ENCODE measurements around the gene ICA1. TPM values are rescaled to one million over a fixed set of nuclear protein-coding genes. Genes with fewer than 3 reads are reported as not detected.
A peak's percentile ranks its signal among the peaks of the same experiment; 100 is the strongest.

The ICA1 gene
- total and polyA plus RNA-seq, 4 donors: 15.5 to 41.2 (median 30.5) TPM

- no peak for DNase-seq (ENCODE audit: low read depth in 4 of 6, low spot score in 6 of 6)
- Histone ChIP-seq H3K27ac (ENCODE audit: low read depth, low read length) (no peak overlapping the region), H3K4me1 (ENCODE audit: control insufficient read depth, insufficient read depth, low read length) (no peaks in the 10 kb centered on the region), H3K27me3 (ENCODE audit: control insufficient read depth, insufficient read depth, low read length) (no peaks in the 10 kb centered on the region), H3K36me3 (ENCODE audit: control insufficient read depth, insufficient read depth, low read length) (no peaks in the 10 kb centered on the region), H3K9me3 (ENCODE audit: control insufficient read depth, insufficient read depth, low read length) (no peaks in the 10 kb centered on the region), H3K4me3 (ENCODE audit: low read depth, low read length) (no peak overlapping the region)
- 66% methylated on average over 2 of the region's 3 CpGs for WGBS (ENCODE audit: insufficient coverage)
These were observed 29.6 kb upstream of the ICA1 start for GRCh38 chr7:8291397-8292141.

- peak in 1 of 6 donors; percentile 66 for DNase-seq (ENCODE audit: low read depth in 4 of 6, low spot score in 6 of 6)
- Histone ChIP-seq H3K9me3 (ENCODE audit: control insufficient read depth, insufficient read depth, low read length) (no peaks in the 10 kb centered on the region), H3K4me3 (ENCODE audit: low read depth, low read length) (no peak overlapping the region), H3K27me3 (ENCODE audit: control insufficient read depth, insufficient read depth, low read length) (no peaks in the 10 kb centered on the region), H3K27ac (ENCODE audit: low read depth, low read length) (no peak overlapping the region), H3K4me1 (ENCODE audit: control insufficient read depth, insufficient read depth, low read length) (no peaks in the 10 kb centered on the region), H3K36me3 (ENCODE audit: control insufficient read depth, insufficient read depth, low read length) (no peaks in the 10 kb centered on the region)
- WGBS (ENCODE audit: insufficient coverage): no CpG with 5 or more reads among the region's 3 CpGs
These were observed 28.8 kb upstream of the ICA1 start for GRCh38 chr7:8290645-8291308.

- Histone ChIP-seq H3K4me1 (ENCODE audit: control insufficient read depth, insufficient read depth, low read length) (no peaks in the 10 kb centered on the region), H3K4me3 (ENCODE audit: low read depth, low read length) (no peak overlapping the region), H3K27me3 (ENCODE audit: control insufficient read depth, insufficient read depth, low read length) (no peaks in the 10 kb centered on the region), H3K36me3 (ENCODE audit: control insufficient read depth, insufficient read depth, low read length) (no peaks in the 10 kb centered on the region), H3K27ac (ENCODE audit: low read depth, low read length) (no peak overlapping the region), H3K9me3 (ENCODE audit: control insufficient read depth, insufficient read depth, low read length) (no peaks in the 10 kb centered on the region)
- WGBS (ENCODE audit: insufficient coverage): no CpG with 5 or more reads among the region's 2 CpGs
- DNase-seq (ENCODE audit: low read depth in 4 of 6, low spot score in 6 of 6): no peak
These were observed 24.2 kb upstream of the ICA1 start for GRCh38 chr7:8286118-8286517.

- H3K27me3 ChIP-seq (ENCODE audit: control insufficient read depth, insufficient read depth, low read length): no peaks in the 10 kb centered on the region
- DNase-seq (ENCODE audit: low read depth in 4 of 6, low spot score in 6 of 6): no peak
- H3K27ac ChIP-seq (ENCODE audit: low read depth, low read length): no peak overlapping the region
- no peaks in the 10 kb centered on the region for H3K9me3 ChIP-seq (ENCODE audit: control insufficient read depth, insufficient read depth, low read length)
- H3K4me1 ChIP-seq (ENCODE audit: control insufficient read depth, insufficient read depth, low read length): no peaks in the 10 kb centered on the region
- no peak overlapping the region for H3K4me3 ChIP-seq (ENCODE audit: low read depth, low read length)
- H3K36me3 ChIP-seq (ENCODE audit: control insufficient read depth, insufficient read depth, low read length): no peaks in the 10 kb centered on the region
These were observed 23.2 kb upstream of the ICA1 start for GRCh38 chr7:8285155-8285554.

- DNase-seq (ENCODE audit: low read depth in 4 of 6, low spot score in 6 of 6): peak in 2 of 6 donors; percentile 61 to 68
- Histone ChIP-seq H3K36me3 (ENCODE audit: control insufficient read depth, insufficient read depth, low read length) (no peaks in the 10 kb centered on the region), H3K4me1 (ENCODE audit: control insufficient read depth, insufficient read depth, low read length) (no peaks in the 10 kb centered on the region), H3K9me3 (ENCODE audit: control insufficient read depth, insufficient read depth, low read length) (no peaks in the 10 kb centered on the region), H3K4me3 (ENCODE audit: low read depth, low read length) (no peak overlapping the region), H3K27me3 (ENCODE audit: control insufficient read depth, insufficient read depth, low read length) (no peaks in the 10 kb centered on the region), H3K27ac (ENCODE audit: low read depth, low read length) (no peak overlapping the region)
- WGBS (ENCODE audit: insufficient coverage): no CpG with 5 or more reads among the region's 1 CpG
These were observed 22.6 kb upstream of the ICA1 start for GRCh38 chr7:8284606-8285005.

GRCh38 chr7:8283968-8284367 lies 22.0 kb upstream of the ICA1 start:
- no CpG with 5 or more reads among the region's 2 CpGs for WGBS (ENCODE audit: insufficient coverage)
- Histone ChIP-seq H3K9me3 (ENCODE audit: control insufficient read depth, insufficient read depth, low read length) (no peaks in the 10 kb centered on the region), H3K27me3 (ENCODE audit: control insufficient read depth, insufficient read depth, low read length) (no peaks in the 10 kb centered on the region), H3K27ac (ENCODE audit: low read depth, low read length) (no peak overlapping the region), H3K4me3 (ENCODE audit: low read depth, low read length) (no peak overlapping the region), H3K36me3 (ENCODE audit: control insufficient read depth, insufficient read depth, low read length) (no peaks in the 10 kb centered on the region), H3K4me1 (ENCODE audit: control insufficient read depth, insufficient read depth, low read length) (no peaks in the 10 kb centered on the region)
- no peak for DNase-seq (ENCODE audit: low read depth in 4 of 6, low spot score in 6 of 6)

- no peak for DNase-seq (ENCODE audit: low read depth in 4 of 6, low spot score in 6 of 6)
- Histone ChIP-seq H3K27me3 (ENCODE audit: control insufficient read depth, insufficient read depth, low read length) (no peaks in the 10 kb centered on the region), H3K36me3 (ENCODE audit: control insufficient read depth, insufficient read depth, low read length) (no peaks in the 10 kb centered on the region), H3K27ac (ENCODE audit: low read depth, low read length) (no peak overlapping the region), H3K9me3 (ENCODE audit: control insufficient read depth, insufficient read depth, low read length) (no peaks in the 10 kb centered on the region), H3K4me1 (ENCODE audit: control insufficient read depth, insufficient read depth, low read length) (no peaks in the 10 kb centered on the region), H3K4me3 (ENCODE audit: low read depth, low read length) (no peak overlapping the region)
- 100% methylated on average over 2 of the region's 2 CpGs for WGBS (ENCODE audit: insufficient coverage)
These were observed 20.9 kb upstream of the ICA1 start for GRCh38 chr7:8282871-8283270.

- H3K9me3 ChIP-seq (ENCODE audit: control insufficient read depth, insufficient read depth, low read length): no peaks in the 10 kb centered on the region
- no peak for DNase-seq (ENCODE audit: low read depth in 4 of 6, low spot score in 6 of 6)
- H3K36me3 ChIP-seq (ENCODE audit: control insufficient read depth, insufficient read depth, low read length): no peaks in the 10 kb centered on the region
- H3K27me3 ChIP-seq (ENCODE audit: control insufficient read depth, insufficient read depth, low read length): no peaks in the 10 kb centered on the region
- no peak overlapping the region for H3K27ac ChIP-seq (ENCODE audit: low read depth, low read length)
- 92% methylated on average over 3 of the region's 3 CpGs for WGBS (ENCODE audit: insufficient coverage)
- no peak overlapping the region for H3K4me3 ChIP-seq (ENCODE audit: low read depth, low read length)
- H3K4me1 ChIP-seq (ENCODE audit: control insufficient read depth, insufficient read depth, low read length): no peaks in the 10 kb centered on the region
These were observed 20.2 kb upstream of the ICA1 start for GRCh38 chr7:8282162-8282561.

- Histone ChIP-seq H3K4me3 (ENCODE audit: low read depth, low read length) (no peak overlapping the region), H3K27ac (ENCODE audit: low read depth, low read length) (no peak overlapping the region), H3K4me1 (ENCODE audit: control insufficient read depth, insufficient read depth, low read length) (no peaks in the 10 kb centered on the region), H3K27me3 (ENCODE audit: control insufficient read depth, insufficient read depth, low read length) (no peaks in the 10 kb centered on the region), H3K36me3 (ENCODE audit: control insufficient read depth, insufficient read depth, low read length) (no peaks in the 10 kb centered on the region), H3K9me3 (ENCODE audit: control insufficient read depth, insufficient read depth, low read length) (no peaks in the 10 kb centered on the region)
- DNase-seq (ENCODE audit: low read depth in 4 of 6, low spot score in 6 of 6): no peak
- WGBS (ENCODE audit: insufficient coverage): 60% methylated on average over 1 of the region's 2 CpGs
These were observed 16.2 kb upstream of the ICA1 start for GRCh38 chr7:8278183-8278582.

GRCh38 chr7:8277394-8277982 lies 15.5 kb upstream of the ICA1 start:
- Histone ChIP-seq H3K27me3 (ENCODE audit: control insufficient read depth, insufficient read depth, low read length) (no peaks in the 10 kb centered on the region), H3K9me3 (ENCODE audit: control insufficient read depth, insufficient read depth, low read length) (no peaks in the 10 kb centered on the region), H3K36me3 (ENCODE audit: control insufficient read depth, insufficient read depth, low read length) (no peaks in the 10 kb centered on the region), H3K4me1 (ENCODE audit: control insufficient read depth, insufficient read depth, low read length) (no peaks in the 10 kb centered on the region), H3K4me3 (ENCODE audit: low read depth, low read length) (no peak overlapping the region), H3K27ac (ENCODE audit: low read depth, low read length) (no peak overlapping the region)
- 60% methylated on average over 1 of the region's 3 CpGs for WGBS (ENCODE audit: insufficient coverage)
- no peak for DNase-seq (ENCODE audit: low read depth in 4 of 6, low spot score in 6 of 6)

Measured in spinal cord (tissue), 10 donors.